ENCODE results near the gene STPG3. TPM values are rescaled to one million over a fixed set of nuclear protein-coding genes. Genes with fewer than 3 reads are reported as not detected.
"Not testable (repeated sequence)": the region's sequence is repeated elsewhere in the genome, so short reads cannot be mapped to it uniquely, and the experiment has no call there.

STPG3 gene
- total RNA-seq, 1 donor from 2014 or later = not detected

DNA sequence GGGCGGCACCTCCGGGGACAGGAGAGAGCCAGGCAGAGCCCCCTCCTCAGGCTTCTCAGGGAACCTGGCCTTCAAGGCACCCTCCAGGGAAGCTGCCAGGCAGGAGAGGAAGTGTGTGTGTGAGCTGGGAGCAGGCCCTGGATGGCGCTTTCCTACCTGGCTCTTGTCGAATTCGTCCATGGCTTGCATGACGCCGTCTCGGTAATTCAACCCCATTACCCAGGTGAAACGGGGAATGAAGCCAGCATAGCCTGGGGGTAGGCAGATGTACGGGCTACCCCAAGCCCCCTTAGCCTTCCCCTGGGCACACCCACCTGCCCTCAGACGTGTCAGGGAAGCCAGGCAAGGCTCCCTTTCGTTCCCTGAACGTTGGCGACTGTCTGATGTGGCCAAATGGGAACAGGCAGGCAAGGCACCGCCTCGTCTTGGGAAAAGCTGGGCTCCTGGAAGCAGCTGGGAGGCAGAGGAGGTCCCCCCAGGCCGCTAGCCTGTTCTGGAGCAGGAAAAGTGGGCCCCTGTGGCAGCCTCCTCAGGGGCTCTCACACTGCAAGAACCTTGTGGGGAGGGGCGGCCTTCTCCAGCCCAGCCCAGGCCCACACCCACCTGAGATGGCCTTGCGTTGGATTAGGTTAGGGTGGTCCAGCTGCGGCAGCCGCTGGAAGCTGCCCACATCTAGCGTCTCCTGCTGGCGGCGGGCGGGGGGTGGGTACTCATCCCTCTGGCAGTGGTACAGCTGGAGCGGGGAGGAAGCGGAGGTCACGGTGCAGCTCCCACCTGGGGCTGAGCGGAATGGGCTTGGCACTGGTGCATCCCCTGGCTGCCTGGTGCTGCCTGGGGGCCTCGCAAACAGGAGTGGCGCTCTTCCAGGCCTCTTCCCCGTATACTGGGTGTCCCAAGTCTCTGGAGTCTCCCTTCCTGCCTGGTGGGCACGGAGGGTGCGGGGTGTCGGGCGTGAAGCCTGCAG is 6.3 kb upstream of the STPG3 start:
- no peak for DNase-seq (ENCODE audit: low read depth, low spot score)

DNA sequence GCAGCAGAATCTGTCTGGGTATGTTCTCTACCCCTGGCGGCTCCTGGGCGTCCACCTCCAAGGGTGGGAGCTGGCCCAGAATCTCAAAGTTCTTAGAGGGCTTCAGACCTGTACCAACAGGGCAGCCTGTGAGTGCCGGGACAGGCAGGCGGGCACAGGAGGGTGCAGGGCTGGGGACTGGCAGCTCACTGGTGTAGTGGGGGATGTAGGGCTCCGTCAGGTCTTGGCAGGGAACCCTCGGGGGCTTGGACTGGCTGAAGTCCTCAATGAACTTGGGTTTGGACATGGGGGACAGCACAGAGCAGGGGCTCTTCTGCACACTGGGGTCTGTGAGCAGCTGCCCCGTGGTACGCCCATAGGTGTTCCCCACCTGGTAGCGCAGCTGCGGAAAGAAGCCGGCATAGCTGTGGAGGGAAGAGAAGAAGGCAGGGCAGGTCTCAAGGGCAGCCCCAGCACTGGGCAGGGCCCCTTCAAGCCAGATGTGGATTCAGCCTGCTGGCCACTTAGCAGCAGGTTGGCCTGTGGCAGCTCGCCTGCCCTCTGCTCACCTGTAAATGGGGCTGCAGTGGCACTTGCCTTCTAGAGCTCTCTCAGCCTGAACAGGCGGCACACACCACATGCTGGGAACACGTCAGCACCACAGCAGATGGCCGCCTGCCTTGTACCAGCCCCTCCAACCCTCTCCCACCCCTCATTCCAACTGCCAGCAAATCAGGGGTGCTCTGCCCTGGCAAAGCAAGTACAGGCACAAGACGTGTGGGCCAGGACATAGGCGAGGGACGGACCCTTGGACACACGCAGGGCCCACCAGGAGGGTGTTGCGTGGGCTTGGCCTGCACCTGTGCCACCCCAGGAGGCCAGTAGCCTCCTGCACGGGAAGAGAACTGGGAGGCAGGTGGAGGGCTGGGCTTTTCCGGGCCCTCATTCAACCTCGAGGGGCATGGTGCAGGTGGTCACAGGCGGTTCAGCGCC is 5.3 kb upstream of the STPG3 start:
- DNase-seq (ENCODE audit: low read depth, low spot score) = no peak

DNA sequence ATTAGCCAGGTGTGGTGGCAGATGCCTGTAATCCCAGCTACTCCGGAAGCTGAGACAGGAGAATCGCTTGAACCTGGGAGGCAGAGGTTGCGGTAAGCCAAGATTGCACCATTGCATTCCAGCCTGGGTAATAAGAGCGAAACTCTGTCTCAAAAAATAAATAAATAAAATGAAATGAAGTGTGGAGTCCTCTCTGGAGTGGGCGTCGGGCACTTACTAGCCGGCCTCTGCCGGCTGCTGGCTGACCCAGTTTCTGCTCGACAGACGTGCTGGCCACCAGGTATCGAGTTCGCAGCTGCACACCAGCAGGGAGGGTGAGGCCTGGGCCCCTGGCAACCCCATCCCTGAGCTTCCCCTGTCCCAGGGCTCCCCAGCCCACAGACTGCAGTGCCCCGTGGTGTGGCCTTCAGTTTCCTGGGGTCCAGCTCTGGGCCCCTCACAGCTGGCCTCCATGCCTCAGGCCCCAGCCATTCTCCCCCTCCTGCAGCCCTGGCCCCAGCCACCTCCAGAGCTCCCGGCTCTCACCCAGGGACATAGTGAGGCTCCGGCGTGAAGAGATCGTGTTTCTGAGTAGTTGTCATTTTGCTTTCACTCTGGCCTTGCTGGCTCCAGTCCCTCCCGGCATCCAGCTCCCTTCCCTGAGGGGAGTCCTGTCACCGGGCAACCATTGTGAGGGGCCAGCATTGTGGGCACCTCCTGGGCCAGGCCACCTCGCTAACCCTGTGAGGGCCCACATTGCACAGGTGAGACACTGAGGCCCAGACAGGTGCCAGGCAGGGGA is 3.8 kb upstream of the STPG3 start:
- DNase-seq (ENCODE audit: low read depth, low spot score) = no peak

DNA sequence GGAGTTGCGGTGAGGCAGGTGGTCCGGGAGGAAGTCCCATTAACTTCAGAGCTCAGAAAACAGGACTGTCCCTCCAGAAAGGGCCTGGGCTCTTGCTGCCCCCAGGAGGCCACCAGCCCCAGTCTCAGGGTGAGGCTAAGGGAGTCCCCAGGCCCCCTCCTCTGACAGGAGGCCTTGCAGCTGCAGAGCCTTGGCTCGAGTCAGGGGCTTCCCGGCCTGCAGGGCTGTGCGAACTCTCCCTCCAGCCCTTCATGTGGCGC is 3.2 kb upstream of the STPG3 start:
- no peak for DNase-seq (ENCODE audit: low read depth, low spot score)

DNA sequence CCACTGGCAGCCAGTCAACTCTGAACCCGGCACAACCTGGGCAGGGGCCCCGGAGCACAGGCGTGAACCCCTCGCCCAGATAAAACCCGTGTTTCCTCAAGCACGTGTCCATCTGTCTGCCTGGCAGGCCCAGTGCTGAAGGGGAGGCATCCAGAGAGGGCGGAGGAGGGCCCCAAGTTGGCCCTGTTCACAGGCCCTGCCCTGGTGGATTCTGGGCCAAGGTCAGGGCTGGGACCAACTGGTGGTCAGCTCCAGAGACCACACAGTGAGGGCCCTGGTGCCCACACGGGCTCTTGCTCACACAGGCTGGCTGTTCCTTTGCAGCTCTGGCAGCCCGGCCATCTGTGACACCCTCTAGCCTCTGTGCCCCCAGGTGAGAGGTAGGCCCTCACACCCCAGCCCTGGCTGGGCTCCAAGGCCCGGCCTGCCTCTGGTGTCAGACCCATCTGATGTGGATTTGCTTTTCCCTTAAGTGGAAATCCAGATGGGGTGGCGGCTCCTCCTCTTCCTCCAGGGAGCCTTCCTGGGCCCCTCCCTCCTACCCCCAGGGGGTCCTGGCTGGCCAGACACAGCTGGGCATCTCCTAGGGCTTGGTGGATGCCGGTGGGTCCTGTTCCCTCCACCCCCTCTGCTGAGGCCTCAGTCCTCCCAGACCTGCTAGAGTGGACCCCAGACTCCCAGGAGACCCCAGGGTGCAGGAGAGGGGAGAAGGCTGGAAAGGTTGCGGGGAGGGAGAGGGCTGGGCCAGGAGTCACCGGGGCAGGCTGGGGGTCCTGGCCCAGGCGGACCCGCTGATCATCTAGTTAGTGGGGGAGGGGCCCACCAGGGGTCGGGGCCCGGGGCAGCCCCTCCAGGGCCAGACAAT is 525 bp upstream of the STPG3 start:
- DNase-seq (ENCODE audit: low read depth, low spot score) = no peak

DNA sequence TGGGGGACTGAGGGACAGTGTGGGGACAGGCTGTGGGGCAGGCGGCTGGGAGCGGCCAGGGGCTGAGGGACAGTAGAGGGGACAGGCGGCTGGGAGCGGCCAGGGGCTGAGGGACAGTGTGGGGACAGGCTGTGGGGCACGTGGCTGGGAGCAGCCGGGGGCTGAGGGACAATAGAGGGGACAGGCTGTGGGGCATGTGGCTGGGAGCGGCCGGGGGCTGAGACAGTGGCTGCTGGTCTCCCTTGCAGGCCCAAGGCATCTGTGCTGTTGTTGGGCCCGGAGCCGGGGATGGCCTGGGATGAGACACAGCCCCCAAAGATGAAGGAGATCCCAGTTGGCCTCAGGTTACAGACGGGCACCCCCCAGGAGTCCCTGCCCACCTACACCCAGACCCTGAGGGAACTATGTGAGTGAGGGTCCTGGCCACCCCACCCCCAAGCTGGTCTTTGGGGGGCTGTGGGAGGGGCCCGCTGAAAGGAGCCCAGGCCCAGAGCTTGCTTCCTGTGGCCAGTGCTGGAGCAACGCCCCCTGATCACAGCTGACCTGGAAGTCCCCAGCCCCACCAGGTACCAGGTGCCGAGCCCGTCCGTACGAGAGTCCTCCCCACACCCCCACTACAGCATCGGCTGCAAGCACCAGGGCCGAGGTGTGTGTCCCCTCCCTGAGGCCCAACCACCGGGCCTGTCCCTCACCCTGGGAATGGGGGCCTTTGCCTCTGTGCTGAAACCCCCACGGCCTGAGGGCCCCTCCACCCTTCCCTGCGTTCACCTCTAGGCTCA is 593 bp downstream of the STPG3 start:
- DNase-seq (ENCODE audit: low read depth, low spot score) = no peak

DNA sequence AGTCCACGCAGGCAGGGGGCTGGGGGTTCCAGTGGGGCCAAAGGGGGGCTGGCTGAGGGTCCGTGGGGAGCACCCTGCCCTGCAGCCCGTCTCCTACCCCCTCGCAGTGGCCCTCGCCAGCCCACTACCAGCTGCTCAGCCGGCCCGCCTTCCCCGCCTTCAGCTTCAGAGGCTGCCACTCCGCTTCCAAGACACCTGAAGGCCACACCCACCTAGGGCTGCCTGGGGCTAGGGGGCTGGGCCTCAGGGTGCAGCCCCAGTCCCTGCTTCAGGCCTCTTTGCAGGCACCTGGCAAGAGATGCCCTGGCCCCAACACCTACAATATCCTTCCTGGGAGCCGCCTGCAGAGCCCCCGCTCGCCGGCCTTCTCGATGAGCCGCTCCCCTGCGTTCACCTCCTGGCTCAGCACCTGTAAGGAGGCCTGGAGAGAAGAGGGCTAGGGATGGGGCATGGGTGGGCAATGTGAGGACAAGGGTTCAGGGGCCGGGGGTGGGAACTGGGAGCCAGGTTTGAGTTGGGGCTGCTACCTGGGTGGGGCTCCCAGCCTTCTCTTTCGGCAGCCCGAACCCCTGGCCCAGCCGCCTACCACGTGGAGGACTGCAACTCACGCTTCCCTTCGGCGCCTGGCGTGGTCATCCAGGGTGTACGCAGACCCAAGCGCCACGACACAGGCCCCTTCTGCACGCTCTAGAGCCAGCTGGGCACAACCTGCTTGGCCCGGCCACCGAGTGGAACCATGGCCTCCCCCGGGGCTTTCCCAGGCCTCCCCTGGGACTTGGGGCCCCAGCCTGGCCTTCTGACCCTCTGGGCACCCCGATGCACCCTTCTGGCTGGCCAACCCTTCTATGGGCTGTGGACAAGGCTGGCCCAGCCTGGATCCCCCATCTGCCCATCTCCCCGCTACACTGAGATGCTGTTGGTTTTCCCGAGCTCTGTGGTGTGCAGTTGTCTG is 1.7 kb downstream of the STPG3 start:
- no peak for DNase-seq (ENCODE audit: low read depth, low spot score)

DNA sequence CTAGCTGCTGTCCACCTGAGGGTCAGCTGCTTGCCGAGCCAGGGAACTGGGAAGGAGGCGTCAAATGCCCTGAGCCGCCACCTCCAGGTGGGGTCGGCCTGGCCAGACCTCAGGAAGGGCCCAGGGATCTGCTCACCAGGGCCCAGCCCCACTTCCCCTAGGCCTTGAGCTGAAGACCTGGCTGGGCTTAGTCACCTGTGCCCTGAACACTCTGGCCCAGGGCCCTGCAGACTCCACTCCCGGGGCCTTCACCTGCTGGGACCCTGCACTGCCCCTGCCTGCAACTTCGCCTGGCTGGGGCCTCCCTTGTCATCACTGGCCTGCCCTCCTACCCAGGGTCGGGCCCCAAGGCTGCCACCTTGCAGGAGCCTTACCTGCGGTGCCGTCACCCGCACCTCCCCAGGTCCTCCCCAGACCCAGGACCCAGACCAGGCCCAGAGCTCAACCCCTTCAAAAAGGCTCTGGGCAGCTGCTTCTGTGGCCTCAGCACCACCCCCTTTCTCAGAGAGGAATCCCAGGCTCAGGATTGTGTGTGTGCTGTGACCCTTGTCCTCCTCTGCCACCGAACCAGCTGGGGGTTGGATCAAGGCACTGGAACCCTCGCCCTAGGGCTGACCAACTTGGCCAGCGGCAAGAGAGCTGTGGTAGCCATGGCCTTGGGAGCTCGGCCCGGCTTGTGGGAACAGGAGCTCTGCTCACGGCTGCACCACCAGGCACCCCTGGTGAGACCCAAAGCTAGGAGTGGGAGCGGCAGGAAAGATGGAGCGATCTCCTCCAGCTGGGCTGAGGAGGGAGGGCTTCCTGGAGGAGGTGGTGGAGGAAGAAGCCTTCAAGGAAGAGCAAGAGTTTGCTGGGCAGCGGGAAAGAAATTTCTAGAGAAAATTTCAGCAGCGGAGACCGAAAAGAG is 2.9 kb downstream of the STPG3 start:
- DNase-seq (ENCODE audit: low read depth, low spot score) = no peak

DNA sequence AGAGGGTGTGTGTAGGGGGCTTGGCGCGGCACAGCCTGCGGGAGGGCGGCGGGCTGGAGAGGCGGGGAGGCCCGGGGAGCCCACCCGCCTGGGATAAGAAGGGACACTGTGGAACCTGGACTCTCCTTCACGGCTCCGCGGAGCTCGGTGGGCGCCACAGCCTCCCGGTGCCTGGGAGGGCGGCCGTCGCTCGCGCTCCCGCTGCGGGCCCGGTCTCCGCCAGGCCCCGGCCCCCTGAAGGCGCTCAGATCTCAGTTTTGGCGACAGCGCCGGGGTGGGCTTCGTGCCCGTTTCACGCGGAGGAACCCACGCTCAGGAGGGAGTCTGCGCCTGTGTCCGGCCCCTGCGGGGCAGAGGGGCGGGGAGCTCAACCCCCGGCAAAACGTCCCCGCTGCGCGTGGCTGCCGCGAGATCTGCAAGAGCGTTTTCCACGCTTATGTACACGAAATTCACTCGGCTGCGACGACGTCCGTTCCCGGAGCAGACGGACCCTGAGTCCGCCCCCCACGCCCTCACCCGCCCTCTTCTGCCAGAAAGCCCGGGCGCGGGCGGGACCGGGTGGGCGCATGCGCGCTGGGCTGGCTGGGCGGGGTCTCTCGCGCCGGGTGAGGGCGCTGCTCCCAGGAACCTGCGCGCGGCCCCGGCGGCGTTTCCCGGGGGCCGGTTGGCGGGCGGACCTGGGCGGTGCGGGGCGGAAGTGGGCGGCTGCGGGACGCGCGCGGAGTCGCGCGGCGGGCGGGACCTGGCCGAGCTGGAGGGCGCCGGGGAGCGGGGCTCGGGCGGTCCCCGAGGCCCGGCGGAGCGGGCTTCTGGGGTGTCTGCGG is 3.8 kb downstream of the STPG3 start, which contains the start of gene NELFB:
TSS of gene NELFB (plus strand) at position 704 of the 824 bp plus-strand sequence.
- no peak for DNase-seq (ENCODE audit: low read depth, low spot score)

DNA sequence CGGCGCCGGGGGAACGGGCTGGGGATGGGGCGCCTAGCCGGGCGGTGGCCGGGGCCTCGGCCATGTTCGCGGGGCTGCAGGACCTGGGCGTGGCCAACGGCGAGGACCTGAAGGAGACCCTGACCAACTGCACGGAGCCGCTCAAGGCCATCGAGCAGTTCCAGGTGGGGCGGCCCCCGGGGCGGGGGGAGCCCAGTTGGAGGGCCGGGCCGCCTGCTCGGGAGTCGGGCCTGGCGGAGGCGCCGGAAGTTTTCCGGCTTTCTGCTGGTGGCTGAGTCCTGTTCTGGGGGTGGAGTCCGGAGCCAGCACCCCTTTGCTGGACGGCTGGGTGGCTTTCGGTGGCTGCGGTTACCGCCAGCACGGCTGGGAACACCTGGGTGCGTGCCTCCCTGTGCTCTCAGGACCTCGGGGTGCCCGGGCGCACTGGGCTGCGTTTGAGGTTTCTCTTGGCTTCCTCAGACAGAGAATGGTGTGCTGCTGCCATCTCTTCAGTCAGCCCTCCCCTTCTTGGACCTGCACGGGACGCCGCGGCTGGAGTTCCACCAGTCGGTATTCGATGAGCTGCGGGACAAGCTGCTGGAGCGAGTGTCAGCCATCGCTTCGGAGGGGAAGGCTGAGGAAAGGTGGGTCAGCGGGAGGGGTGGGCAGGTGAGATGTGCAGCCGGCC is 4.5 kb downstream of the STPG3 start:
- DNase-seq (ENCODE audit: low read depth, low spot score) = no peak

DNA sequence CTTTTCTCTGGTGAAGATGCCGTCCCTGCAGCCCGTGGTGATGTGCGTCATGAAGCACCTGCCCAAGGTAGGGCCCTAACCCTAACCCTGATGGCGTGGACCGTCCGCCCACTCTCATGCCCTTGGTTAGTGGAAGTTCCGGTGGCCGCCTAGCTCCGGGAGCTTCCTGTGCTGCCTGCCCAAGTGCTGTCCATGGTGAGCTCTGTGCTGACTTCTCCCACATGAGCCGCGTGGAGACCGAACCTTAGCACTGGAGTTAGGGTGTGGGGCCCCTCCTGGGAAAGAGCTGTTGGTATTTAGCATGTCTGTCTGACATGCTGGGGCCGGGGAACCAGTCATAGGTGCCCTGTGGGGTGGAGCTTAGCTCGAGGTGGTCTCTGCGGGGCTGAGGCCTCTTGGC is 5.3 kb downstream of the STPG3 start:
- DNase-seq (ENCODE audit: low read depth, low spot score) = no peak

DNA sequence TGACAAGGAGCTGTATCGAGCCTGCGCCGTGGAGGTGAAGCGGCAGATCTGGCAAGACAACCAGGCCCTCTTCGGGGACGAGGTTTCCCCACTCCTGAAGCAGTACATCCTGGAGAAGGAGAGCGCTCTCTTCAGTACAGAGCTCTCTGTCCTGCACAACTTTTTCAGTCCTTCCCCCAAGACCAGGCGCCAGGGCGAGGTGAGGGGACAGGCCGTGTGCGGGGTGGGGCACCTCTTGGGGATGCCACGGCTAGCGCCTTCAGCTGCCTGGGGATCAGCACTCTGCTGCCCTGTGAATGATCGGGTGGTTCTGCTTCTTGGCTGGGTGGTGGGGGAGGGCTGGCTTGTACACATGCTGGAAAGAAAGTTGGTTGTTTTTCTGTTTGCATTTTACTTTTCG is 5.8 kb downstream of the STPG3 start:
- no peak for DNase-seq (ENCODE audit: low read depth, low spot score)

DNA sequence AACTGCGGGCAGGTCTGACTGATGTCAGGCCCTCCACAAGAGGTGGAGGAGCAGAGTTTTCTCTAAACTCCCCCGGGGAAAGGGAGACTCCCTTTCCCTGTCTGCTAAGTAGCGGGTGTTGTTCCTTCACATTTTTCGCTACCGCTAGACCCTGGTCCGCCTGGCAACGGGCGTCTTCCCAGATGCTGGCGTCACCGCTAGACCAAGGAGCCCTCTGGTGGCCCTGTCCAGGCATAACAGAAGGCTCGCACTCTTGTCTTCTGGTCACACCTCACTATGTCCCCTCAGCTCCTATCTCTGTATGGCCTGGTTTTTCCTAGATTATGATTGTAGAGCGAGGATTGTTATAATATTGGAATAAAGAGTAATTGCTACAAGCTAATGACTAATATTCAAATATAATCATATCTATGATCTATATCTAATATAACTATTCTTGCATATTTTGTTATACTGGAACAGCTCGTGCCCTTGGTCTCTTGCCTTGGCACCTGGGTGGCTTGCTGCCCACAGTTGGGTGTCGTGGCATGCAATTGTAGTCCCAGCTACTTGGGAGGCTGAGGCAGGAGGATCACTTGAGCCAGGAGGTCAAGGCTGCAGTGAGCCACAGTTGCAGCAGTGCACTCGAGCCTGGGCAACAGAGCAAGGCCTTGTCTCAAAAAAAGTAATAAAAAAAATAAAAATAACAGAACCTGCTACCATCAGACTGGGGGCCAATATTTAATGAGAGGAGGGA is 11.3 kb downstream of the STPG3 start:
- not testable (repeated sequence) for DNase-seq (ENCODE audit: low read depth, low spot score)

DNA sequence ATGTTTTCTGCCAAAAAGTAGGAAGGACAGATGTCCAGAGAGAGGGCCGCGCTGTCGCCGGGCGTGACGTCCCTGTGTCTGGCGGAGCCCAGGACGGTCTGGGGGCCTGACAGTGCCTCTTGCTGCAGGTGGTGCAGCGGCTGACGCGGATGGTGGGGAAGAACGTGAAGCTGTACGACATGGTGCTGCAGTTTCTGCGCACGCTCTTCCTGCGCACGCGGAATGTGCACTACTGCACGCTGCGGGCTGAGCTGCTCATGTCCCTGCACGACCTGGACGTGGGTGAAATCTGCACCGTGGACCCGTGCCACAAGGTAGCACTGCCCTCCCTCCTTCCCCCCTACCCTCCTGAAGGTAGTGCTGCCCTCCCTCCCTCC is 11.8 kb downstream of the STPG3 start:
- no peak for DNase-seq (ENCODE audit: low read depth, low spot score)

DNA sequence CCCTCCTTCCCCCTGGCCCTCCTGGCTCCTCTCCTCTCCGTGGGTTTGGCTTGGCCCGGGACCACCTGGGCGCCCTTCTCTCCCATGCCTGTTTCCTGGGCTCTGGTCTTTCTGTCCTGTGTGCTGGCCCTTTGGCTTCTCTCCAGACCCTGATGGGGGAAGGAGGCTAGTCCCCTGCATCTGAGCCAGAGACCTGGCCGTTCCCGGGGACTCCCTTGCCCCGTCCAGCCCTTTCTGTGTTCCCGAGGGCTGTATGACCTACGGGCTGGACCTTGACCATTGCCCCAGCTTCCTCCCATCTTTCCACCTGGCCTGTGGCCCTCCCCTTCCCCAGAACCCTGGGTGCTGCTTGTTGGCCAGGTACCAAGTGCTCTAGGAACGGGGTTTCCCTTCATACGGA is 12.4 kb downstream of the STPG3 start:
- DNase-seq (ENCODE audit: low read depth, low spot score) = no peak

DNA sequence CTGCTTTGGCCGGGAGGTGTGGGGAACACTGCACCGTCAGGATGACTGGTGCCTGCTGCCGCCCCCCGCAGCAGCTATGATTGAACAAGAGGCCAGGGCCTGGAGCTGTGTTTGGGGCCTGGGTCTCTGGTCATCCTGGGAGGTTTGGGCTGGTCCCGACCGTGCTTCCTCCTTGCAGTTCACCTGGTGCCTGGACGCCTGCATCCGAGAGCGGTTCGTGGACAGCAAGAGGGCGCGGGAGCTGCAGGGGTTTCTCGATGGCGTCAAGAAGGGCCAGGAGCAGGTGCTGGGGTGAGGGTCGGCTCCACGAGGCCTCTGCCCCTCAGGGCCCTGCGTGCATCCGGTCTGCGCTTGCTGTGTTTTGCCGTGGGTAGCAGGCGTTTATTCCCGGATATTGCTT is 13.0 kb downstream of the STPG3 start:
- no peak for DNase-seq (ENCODE audit: low read depth, low spot score)
